DMS79 (cell line): ENCODE measurements around the gene LYAR.
"Not testable (repeated sequence)": the region's sequence is repeated elsewhere in the genome, so short reads cannot be mapped to it uniquely, and the experiment has no call there.

Experiments used
- DNase-seq: peaks from one replicate; lab custom pipeline; 2025; lab: John Stamatoyannopoulos, UW

LYAR gene

DNA sequence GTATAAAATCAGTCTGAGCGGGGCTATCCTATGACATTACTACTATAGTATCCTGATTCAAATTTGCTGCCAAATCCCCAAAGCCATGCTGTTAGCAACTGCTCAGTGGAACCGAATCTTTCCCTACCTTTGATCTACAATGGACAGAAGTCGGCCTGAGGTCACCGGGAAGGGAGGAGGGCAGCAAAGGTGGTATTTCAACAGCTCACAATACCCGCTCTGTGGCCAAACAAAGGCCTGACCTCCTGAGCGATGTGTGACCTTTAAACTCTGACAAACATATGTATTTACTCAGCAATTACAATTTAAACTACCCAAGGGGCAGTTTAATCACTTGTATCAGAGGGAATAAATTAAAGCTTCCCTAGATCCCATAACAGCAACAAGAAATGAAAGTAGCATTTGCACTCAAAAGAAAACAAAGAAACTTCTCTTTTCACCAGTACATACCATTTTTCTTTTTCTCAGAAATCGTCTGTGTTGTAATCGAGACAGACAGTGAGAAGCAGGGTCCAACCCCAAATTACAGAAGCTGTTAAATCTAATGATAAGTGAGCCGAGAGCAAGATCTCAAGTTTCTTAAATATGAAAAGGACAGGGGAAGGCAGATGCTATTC lies 30.4 kb downstream of the LYAR start:
- no peak for DNase-seq

- not testable (repeated sequence) for DNase-seq
Measured at GRCh38 chr4:4257705-4258104, 32.2 kb downstream of the LYAR start.

DNA sequence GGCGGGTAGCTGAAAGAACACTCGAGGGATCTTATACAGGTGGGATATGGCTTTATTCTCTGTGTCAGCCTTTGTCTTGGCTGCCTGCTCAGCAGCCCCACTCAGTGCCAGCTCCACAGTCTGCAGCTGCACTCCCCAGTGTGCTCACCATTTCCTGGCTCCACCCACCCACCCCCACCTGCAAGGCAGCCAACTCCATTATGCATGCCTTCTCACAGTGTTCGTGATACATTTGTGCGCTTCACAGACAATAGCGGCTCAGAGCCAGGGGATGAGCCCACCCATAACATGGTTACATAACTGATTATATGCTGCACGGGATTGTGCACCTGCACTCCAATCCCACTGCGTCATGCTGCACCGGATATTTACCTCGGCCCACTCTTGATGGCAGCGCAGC lies 33.2 kb downstream of the LYAR start:
- no peak for DNase-seq

- no peak for DNase-seq
Measured at GRCh38 chr4:4254666-4255065, 35.3 kb downstream of the LYAR start.

DNA sequence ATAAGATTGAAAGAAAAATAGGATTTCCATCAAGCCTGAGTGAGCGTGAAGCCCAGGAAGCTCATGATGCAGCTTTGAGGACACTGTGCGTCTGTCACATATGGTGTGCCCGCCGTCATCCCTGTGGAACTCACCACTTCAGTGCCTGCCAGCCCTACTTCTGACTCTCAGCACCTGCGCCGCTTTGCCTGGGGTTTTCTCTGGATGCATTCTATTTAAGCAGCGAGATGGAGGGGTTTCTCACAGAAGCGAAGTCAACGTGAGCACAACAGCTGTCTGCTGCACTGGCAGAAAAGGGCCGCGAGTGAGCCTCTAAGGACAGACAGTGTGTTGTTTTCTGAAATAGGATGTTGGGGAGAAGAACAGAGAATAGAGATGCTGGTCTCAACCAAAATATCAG lies 35.8 kb downstream of the LYAR start:
- no peak for DNase-seq

- peak; percentile 75 for DNase-seq
Measured at GRCh38 chr4:4249866-4250265, 40.1 kb downstream of the LYAR start.

DNA sequence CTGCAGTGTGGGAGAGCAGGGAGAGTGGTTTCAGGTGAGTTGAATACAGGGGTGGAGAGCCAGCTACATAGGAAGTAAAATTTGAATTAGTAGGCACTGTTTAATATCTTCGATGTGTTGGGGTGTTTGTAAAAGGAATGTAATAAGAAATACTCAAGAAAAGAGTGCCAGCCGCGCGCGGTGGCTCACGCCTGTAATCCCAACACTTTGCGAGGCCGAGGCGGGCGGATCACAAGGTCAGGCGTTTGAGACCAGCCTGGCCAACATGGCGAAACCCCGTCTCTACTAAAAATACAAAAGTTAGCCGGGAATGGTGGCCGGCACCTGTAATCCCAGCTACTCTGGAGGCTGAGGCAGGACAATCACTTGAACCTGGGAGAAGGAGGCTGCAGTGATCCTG lies 40.6 kb downstream of the LYAR start:
- DNase-seq = not testable (repeated sequence)

GRCh38 chr4:4248885-4249203 lies 41.1 kb downstream of the LYAR start:
- no peak for DNase-seq

DNA sequence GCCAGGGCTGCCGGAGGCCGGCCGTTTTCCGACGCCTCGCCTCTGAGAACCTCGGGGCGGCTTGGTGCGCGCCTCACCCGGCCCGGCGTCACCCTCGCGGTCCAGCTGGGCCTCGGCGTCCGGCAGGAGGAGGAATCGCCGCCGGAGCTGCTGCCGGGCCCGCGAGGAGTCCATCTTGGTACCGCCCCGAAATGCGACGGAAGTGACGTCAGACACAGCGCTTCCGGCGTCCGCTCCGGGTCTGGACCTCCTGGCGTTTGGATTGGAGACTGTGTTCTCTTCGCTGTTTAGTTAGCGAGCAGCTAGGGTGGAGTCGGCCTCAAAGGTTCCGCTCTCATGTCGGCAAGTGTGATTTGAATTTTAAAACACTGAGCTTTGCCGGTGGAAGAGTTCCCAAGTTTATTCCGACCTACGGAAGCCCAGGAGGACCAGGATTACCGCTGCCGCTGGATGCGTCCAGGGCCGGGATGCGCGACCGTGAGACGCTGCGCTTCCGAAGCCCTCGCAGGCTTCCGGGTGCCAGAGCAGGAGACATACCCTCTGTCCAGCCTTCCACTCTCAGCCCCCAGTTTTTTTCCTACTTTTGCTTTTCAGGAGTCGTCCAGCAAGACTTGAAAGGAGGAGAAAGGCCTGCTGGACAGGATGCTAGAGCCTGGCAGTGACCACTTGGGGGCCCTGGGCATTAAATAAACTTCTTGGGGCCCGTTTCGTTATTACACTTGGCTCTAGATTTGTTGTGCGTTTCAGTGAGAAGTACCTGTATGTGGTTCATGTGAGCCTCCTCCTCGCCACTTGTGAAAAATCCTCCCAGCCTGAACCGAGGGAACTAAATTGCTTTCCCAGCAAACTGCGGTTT lies 41.7 kb downstream of the LYAR start, which contains the start of gene TMEM128:
TMEM128 (minus strand) TSS at position 195 of the 856 bp plus-strand sequence; CDS start at position 174, 21 bp downstream.
- peak; percentile 66 for DNase-seq

- no peak for DNase-seq
Measured at GRCh38 chr4:4247696-4248028, 42.3 kb downstream of the LYAR start.

GRCh38 chr4:4245172-4245571 lies 44.8 kb downstream of the LYAR start:
- DNase-seq = no peak

GRCh38 chr4:4239551-4239950 lies 50.4 kb downstream of the LYAR start:
- DNase-seq = not testable (repeated sequence)

DNA sequence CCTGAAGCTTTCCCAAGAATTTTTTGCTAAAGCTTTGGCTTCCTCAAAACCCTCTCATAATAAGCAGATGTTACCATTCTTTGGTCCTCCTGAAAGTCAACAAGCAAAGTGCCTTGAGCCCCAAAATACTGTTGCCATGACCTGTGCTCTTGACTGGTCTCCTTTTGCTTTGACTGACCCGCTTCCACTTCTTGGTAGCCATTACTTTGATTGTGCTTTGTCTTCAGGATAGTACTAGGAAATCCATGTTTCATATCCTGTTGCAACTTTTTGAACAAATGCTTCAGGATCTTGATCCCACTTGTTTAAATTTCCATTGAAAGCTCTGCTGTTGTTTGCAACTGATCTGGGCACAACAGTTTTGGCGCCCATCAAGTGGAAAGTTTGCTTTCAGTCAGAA lies 56.3 kb downstream of the LYAR start:
- no peak for DNase-seq

DNA sequence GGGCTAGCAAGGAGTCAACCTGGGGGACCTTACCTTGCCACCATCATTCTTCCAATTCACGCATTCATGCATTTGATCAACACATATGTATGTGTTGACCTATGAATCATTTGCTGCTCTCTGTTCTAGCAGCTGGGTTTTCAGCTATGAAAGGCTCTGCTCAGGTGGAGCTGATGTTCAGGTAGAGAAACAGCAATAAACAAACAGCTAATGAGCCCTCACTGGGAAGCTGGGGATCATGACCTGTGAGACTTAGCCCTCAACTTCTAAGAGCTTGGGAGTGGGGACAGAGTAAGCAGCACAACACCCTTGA lies 61.6 kb downstream of the LYAR start:
- no peak for DNase-seq

DNA sequence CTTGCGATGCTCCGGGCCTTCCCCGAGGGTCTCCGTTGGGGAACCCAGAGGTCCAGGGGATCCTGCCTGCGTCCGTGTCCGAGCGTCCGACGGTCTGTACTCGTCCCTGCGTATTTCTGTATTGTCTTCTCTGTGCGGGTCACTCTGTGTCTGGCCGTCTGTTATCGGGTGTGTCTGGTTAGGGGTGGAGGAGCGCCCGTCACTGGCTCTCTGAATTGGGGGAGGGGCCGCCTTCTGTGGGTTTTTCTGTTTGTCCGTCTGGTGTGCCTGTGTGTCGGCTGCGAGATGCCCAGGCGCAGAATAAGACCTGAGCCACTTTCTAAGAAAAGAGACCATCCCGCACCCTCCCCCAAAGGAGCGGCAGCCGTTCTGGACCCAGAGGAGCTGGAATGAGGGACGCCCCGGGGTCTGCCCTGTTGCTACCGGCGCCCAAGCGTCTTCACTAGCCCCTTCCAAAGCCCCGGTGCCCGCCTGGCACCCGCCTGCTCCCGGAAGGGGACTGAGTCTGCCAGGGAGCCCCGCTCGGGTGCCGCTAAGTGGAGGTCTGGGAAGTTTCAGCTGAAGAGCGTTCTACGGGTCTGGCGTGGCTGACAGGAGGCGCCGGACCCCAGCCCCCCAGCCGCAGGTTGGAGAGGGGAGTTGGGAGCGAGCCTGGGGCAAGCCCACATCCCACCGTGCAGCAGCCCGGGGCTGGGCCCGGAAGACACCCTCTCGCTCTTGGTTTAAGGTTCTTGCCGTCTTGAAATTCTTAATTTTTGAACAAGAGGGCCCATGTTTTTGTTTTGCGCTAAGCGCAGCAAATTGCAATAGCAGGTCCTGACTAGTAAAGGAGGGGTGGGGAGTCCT lies 62.2 kb downstream of the LYAR start:
- no peak for DNase-seq

GRCh38 chr4:4226606-4227438 lies 63.1 kb downstream of the LYAR start, which contains the start of gene OTOP1:
TSS of gene OTOP1 (minus strand) at chr4:4226929. CDS start at chr4:4226864, 65 bp downstream.
- DNase-seq = no peak

DNA sequence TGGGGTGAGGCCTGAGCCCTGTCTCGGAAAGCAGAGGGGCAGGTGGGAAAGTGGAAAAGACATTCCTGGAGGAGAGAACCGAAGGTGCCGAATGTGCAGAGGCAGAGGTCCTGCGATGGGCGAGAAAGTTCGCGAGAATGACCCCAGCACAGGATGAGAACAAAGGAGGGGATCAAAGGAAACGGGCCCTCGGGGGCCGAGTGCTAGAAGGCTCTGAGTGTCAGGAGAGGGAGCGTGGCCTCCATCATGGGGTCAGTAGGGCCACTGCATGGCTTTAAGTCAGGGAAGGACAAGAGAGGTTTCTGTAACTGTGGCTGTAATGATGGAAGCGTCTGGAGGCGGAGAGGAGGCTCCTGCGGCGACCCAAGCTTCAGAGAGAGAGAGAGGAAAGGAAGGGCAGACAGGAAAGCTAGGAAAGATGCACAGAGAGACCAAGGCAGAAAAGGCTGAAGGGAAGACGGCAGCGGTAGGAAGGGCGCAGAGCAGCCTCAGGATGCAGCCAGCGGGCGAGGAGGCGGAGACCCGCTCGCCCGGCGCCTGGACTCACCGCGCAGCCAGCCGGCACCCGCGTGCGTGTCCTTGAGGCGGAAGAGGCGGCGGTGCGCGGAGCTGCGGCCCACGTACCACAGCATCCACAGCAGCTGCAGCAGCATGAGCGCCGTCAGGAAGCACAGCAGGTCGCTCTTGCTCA lies 63.9 kb downstream of the LYAR start:
- no peak for DNase-seq
